ENCODE measurements around the gene PKD1L1. TPM values are rescaled to one million over a fixed set of nuclear protein-coding genes. Genes with fewer than 3 reads are reported as not detected.
"Not testable (repeated sequence)": the region's sequence is repeated elsewhere in the genome, so short reads cannot be mapped to it uniquely, and the experiment has no call there.

Gene PKD1L1
- total RNA-seq, 1 experiment from 2014 or later, result 0.17 TPM

DNA sequence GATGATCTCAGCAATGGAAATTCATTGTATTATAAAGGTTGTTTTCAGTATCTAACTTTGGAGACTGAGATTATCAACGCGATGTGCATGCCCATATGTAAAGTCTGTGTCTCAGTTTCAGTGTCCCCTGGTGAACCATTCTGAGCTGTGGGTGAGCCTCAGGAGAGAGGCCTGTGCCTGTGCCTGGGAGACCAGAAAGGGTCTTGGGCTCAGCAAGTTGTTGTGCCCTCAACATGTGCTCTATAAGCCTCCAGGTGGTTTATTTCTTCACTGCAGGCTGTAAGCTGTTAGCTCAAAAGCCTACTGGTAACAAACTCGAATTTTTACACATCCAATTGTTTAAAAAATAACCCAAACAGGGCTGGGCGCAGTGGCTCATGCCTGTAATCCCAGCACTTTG lies 151.9 kb downstream of the PKD1L1 start:
- H3K79me2 ChIP-seq (ENCODE audit: insufficient read depth, low read length), result no peaks in the 10 kb centered on the region
- intact Hi-C loops (cut with micrococcal nuclease), result no loop called here
- DNase-seq (ENCODE audit: low read depth, low spot score) (no peak), ATAC-seq (no peak)
- no peak overlapping the region for H3K9ac ChIP-seq (ENCODE audit: low read length)
- BruUV-seq (replicated peaks), result no TSS peak
- no peaks in the 10 kb centered on the region for H4K20me1 ChIP-seq (ENCODE audit: insufficient read depth)
- H3K4me2 ChIP-seq (ENCODE audit: low read length), result no peak overlapping the region
- no peaks in the 10 kb centered on the region for H3K36me3 ChIP-seq (ENCODE audit: control insufficient read depth in 1 of 2, insufficient read depth in 2 of 2, low read length in 2 of 2)
- no peaks in the 10 kb centered on the region for H3K9me3 ChIP-seq (ENCODE audit: control insufficient read depth in 1 of 2, insufficient read depth in 1 of 2, low read depth in 1 of 2, low read length in 2 of 2)
- H3K27ac ChIP-seq (ENCODE audit: low read depth, low read length), result no peak overlapping the region
- no peaks in the 10 kb centered on the region for H3K27me3 ChIP-seq (ENCODE audit: insufficient read depth, low read length)
- CTCF ChIA-PET, result interaction anchor here (1.2 kb wide), 1 partner anchor 13 kb away, joined by 3 read pairs; no protein-coding TSS in a partner anchor
- RAD21 ChIA-PET (ENCODE audit: low non-redundant PET in 1 of 2, low total read pairs in 2 of 2, uncharacterized antibody in 2 of 2, unreplicated experiment in 2 of 2), result no interaction called here
- no peaks in the 10 kb centered on the region for H3K4me1 ChIP-seq (ENCODE audit: control insufficient read depth in 1 of 2, insufficient read depth in 2 of 2, low read length in 2 of 2)
- POLR2A ChIA-PET, result interaction anchor here (0.9 kb wide), 1 partner anchor 13 kb away, joined by 4 read pairs; no protein-coding TSS in a partner anchor
- no peak overlapping the region for H3K4me3 ChIP-seq (replicated peaks in 1 of 2; ENCODE audit: low read depth in 1 of 2, low read length in 2 of 2)
- H2AFZ ChIP-seq (ENCODE audit: low read depth, low read length, poor library complexity, severe bottlenecking), result no peak overlapping the region
- no peaks in the 10 kb centered on the region for H3K9me2 ChIP-seq (ENCODE audit: insufficient read depth)
- TF ChIP-seq SRF (IDR thresholded peaks at IDR 0.05; ENCODE audit: low read depth) (no peak), POLR2AphosphoS5 (IDR thresholded peaks at IDR 0.05; ENCODE audit: low read depth, low read length) (no peak), SIN3A (IDR thresholded peaks at IDR 0.05; ENCODE audit: low read depth) (no peak), EZH2phosphoT487 (IDR thresholded peaks at IDR 0.05; ENCODE audit: borderline replicate concordance) (no peak)
- TF ChIP-seq, protein P1, sequence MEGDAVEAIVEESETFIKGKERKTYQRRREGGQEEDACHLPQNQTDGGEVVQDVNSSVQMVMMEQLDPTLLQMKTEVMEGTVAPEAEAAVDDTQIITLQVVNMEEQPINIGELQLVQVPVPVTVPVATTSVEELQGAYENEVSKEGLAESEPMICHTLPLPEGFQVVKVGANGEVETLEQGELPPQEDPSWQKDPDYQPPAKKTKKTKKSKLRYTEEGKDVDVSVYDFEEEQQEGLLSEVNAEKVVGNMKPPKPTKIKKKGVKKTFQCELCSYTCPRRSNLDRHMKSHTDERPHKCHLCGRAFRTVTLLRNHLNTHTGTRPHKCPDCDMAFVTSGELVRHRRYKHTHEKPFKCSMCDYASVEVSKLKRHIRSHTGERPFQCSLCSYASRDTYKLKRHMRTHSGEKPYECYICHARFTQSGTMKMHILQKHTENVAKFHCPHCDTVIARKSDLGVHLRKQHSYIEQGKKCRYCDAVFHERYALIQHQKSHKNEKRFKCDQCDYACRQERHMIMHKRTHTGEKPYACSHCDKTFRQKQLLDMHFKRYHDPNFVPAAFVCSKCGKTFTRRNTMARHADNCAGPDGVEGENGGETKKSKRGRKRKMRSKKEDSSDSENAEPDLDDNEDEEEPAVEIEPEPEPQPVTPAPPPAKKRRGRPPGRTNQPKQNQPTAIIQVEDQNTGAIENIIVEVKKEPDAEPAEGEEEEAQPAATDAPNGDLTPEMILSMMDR (IDR thresholded peaks at IDR 0.05 in 2 of 3, conservative IDR thresholded peaks at IDR 0.05 in 1 of 3; ENCODE audit: borderline replicate concordance in 1 of 3, insufficient read depth in 1 of 3, low read depth in 2 of 3, low read length in 2 of 3), result no peak
- TF ChIP-seq, protein P2, sequence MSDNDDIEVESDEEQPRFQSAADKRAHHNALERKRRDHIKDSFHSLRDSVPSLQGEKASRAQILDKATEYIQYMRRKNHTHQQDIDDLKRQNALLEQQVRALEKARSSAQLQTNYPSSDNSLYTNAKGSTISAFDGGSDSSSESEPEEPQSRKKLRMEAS (IDR thresholded peaks at IDR 0.05), result no peak

DNA sequence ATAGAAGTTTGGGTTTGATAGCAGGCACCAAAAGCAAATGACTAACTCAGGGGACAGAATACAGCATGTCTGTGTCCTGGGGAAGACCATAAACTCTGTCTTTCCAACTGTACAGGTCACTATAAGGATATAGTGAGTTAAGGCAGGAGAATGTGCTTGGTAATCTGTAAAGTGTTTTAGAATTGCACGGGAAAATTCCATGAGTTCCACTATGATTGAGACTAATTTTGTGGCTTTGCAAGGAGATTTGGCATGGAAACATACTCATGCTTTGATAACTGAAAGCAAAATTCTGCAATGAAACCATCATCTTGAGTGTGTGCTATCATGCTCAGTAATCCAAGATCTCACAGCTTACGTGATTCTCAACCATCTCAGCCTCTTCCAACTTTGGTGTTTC lies 152.6 kb downstream of the PKD1L1 start:
- ATAC-seq (no peak), DNase-seq (ENCODE audit: low read depth, low spot score) (no peak)
- TF ChIP-seq CEBPB (IDR thresholded peaks at IDR 0.05; ENCODE audit: low read depth) (no peak), EZH2 (IDR thresholded peaks at IDR 0.05) (no peak), ELF1 (IDR thresholded peaks at IDR 0.05; ENCODE audit: borderline replicate concordance, low read depth) (no peak), TCF7L2 (IDR thresholded peaks at IDR 0.05; ENCODE audit: borderline replicate concordance, extremely low read depth, insufficient read depth, insufficient read length) (no peak), ZFX (IDR thresholded peaks at IDR 0.05) (no peak)
- no peak overlapping the region for H3K9ac ChIP-seq (ENCODE audit: low read length)
- POLR2A ChIA-PET, result interaction anchor here (0.9 kb wide), 1 partner anchor 12 kb away, joined by 4 read pairs; no protein-coding TSS in a partner anchor
- BruUV-seq (replicated peaks), result no TSS peak
- RAD21 ChIA-PET (ENCODE audit: low non-redundant PET in 1 of 2, low total read pairs in 2 of 2, uncharacterized antibody in 2 of 2, unreplicated experiment in 2 of 2), result no interaction called here
- H3K9me3 ChIP-seq (ENCODE audit: control insufficient read depth in 1 of 2, insufficient read depth in 1 of 2, low read depth in 1 of 2, low read length in 2 of 2), result no peaks in the 10 kb centered on the region
- H3K79me2 ChIP-seq (ENCODE audit: insufficient read depth, low read length), result no peaks in the 10 kb centered on the region
- intact Hi-C loops (cut with micrococcal nuclease), result no loop called here
- no peaks in the 10 kb centered on the region for H3K4me1 ChIP-seq (ENCODE audit: control insufficient read depth in 1 of 2, insufficient read depth in 2 of 2, low read length in 2 of 2)
- H3K36me3 ChIP-seq (ENCODE audit: control insufficient read depth in 1 of 2, insufficient read depth in 2 of 2, low read length in 2 of 2), result no peaks in the 10 kb centered on the region
- no peak overlapping the region for H3K4me3 ChIP-seq (replicated peaks in 1 of 2; ENCODE audit: low read depth in 1 of 2, low read length in 2 of 2)
- no peaks in the 10 kb centered on the region for H3K9me2 ChIP-seq (ENCODE audit: insufficient read depth)
- CTCF ChIA-PET, result no interaction called here
- H3K4me2 ChIP-seq (ENCODE audit: low read length), result no peak overlapping the region
- H3K27me3 ChIP-seq (ENCODE audit: insufficient read depth, low read length), result no peaks in the 10 kb centered on the region
- H2AFZ ChIP-seq (ENCODE audit: low read depth, low read length, poor library complexity, severe bottlenecking), result no peak overlapping the region
- H3K27ac ChIP-seq (ENCODE audit: low read depth, low read length), result no peak overlapping the region
- no peaks in the 10 kb centered on the region for H4K20me1 ChIP-seq (ENCODE audit: insufficient read depth)

DNA sequence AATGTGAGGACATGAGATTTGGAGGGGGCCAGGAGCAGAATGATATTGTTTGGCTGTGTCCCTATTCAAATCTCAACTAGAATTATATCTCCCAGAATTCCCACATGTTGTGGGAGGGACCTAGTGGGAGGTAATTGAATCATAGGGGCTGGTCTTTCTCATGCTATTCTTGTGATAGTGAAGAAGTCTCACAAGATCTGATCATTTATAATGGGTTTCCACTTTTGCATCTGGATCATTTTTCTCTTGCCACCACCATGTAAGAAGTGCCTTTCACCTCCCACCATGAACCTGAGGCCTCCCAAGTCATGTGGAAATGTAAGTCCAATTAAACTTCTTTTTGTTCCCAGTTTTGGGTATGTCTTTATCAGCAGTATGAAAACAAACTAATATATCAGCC lies 153.1 kb downstream of the PKD1L1 start:
- BruUV-seq (replicated peaks); intact Hi-C loops (cut with micrococcal nuclease); H3K9me3 ChIP-seq (ENCODE audit: control insufficient read depth in 1 of 2, insufficient read depth in 1 of 2, low read depth in 1 of 2, low read length in 2 of 2); H2AFZ ChIP-seq (ENCODE audit: low read depth, low read length, poor library complexity, severe bottlenecking); CTCF ChIA-PET; RAD21 ChIA-PET (ENCODE audit: low non-redundant PET in 1 of 2, low total read pairs in 2 of 2, uncharacterized antibody in 2 of 2, unreplicated experiment in 2 of 2); H3K27me3 ChIP-seq (ENCODE audit: insufficient read depth, low read length); H4K20me1 ChIP-seq (ENCODE audit: insufficient read depth); H3K9me2 ChIP-seq (ENCODE audit: insufficient read depth); H3K4me1 ChIP-seq (ENCODE audit: control insufficient read depth in 1 of 2, insufficient read depth in 2 of 2, low read length in 2 of 2); H3K79me2 ChIP-seq (ENCODE audit: insufficient read depth, low read length); POLR2A ChIA-PET; H3K27ac ChIP-seq (ENCODE audit: low read depth, low read length); DNase-seq (ENCODE audit: low read depth, low spot score); H3K4me2 ChIP-seq (ENCODE audit: low read length); H3K4me3 ChIP-seq (replicated peaks in 1 of 2; ENCODE audit: low read depth in 1 of 2, low read length in 2 of 2); H3K36me3 ChIP-seq (ENCODE audit: control insufficient read depth in 1 of 2, insufficient read depth in 2 of 2, low read length in 2 of 2); H3K9ac ChIP-seq (ENCODE audit: low read length); ATAC-seq: not testable (repeated sequence)

Measured in HCT116 (cell line).